ENCODE measurements around the gene ACP6. TPM values are rescaled to one million over a fixed set of nuclear protein-coding genes. Genes with fewer than 3 reads are reported as not detected.

The ACP6 gene
- total and polyA plus RNA-seq, 2 of the 13 experiments (the other 11 are each of a cell fraction or from before 2014, with no cell fraction given): 18.1 to 33.7 TPM

DNA sequence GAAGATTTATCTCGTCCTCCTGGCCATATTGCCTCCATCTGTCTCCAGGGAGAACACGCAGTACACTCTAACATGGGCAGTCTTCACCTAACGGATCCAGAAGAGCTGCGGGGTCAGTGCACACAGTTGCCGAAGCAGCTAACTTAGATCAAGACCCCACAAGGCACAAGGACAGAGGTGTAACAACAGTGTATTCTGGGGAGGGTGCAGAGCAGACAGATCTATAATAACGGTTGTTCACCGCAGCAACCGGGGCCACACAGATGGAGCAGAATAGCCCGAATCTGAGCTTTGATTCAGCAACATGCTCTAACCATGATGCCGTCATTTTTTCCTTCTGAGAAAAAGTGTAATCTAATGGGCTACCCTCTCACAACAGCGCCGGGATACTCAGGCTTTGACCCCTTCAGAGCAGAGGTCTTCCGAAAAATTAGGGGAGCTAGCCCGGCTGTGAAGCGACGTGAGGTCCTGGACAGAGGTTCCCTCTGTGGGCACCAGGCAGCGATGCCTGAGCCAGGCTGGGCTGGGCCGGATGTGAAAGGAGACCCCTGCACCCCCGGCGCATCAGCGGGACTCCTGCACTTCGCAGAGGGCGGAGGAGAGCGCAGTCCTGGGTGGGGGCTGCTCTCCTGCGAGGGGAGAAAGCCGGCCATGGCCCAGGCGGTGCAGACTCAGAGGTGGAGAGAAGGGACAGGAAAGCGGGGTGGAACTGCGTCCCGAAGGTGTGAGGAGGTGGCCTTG is 71.5 kb downstream of the ACP6 start (continued):
- TF ChIP-seq, protein P1, sequence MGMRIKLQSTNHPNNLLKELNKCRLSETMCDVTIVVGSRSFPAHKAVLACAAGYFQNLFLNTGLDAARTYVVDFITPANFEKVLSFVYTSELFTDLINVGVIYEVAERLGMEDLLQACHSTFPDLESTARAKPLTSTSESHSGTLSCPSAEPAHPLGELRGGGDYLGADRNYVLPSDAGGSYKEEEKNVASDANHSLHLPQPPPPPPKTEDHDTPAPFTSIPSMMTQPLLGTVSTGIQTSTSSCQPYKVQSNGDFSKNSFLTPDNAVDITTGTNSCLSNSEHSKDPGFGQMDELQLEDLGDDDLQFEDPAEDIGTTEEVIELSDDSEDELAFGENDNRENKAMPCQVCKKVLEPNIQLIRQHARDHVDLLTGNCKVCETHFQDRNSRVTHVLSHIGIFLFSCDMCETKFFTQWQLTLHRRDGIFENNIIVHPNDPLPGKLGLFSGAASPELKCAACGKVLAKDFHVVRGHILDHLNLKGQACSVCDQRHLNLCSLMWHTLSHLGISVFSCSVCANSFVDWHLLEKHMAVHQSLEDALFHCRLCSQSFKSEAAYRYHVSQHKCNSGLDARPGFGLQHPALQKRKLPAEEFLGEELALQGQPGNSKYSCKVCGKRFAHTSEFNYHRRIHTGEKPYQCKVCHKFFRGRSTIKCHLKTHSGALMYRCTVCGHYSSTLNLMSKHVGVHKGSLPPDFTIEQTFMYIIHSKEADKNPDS (CRISPR knock-in tag; IDR thresholded peaks at IDR 0.05): no peak
- TF ChIP-seq PHF20 (CRISPR knock-in tag; IDR thresholded peaks at IDR 0.05): 0 out of 2 replicates have a peak, but pooled peaks have one; percentile 2
- TF ChIP-seq AGO1 (IDR thresholded peaks at IDR 0.05; ENCODE audit: low read depth, low read length, poor library complexity, severe bottlenecking): peak; percentile 30
- no peak for TF ChIP-seq ZNF337 (CRISPR knock-in tag; IDR thresholded peaks at IDR 0.05; ENCODE audit: borderline replicate concordance, low read depth)
- no peak for TF ChIP-seq FOXP1 (IDR thresholded peaks at IDR 0.05)
- TF ChIP-seq FOXP1 (CRISPR knock-in tag; IDR thresholded peaks at IDR 0.05): no peak
- TF ChIP-seq HIVEP1 (CRISPR knock-in tag; IDR thresholded peaks at IDR 0.05): peak; percentile 24; the same call in 1 of the 2 replicates
- TF ChIP-seq SATB2 (CRISPR knock-in tag; IDR thresholded peaks at IDR 0.05): no peak
- TF ChIP-seq SAFB2 (CRISPR knock-in tag; IDR thresholded peaks at IDR 0.05; ENCODE audit: borderline replicate concordance, low read depth): no peak
- no peak for TF ChIP-seq HOXA3 (CRISPR knock-in tag; IDR thresholded peaks at IDR 0.05)
- 0 out of 2 replicates have a peak, but pooled peaks have one; percentile 14 for TF ChIP-seq ZNF619 (CRISPR knock-in tag; IDR thresholded peaks at IDR 0.05)
- no peak for TF ChIP-seq RNF219 (CRISPR knock-in tag; IDR thresholded peaks at IDR 0.05)
- no peak for TF ChIP-seq MLLT10 (CRISPR knock-in tag; IDR thresholded peaks at IDR 0.05)
- TF ChIP-seq ATAD3A (CRISPR knock-in tag; IDR thresholded peaks at IDR 0.05): no peak
- TF ChIP-seq, protein P2, sequence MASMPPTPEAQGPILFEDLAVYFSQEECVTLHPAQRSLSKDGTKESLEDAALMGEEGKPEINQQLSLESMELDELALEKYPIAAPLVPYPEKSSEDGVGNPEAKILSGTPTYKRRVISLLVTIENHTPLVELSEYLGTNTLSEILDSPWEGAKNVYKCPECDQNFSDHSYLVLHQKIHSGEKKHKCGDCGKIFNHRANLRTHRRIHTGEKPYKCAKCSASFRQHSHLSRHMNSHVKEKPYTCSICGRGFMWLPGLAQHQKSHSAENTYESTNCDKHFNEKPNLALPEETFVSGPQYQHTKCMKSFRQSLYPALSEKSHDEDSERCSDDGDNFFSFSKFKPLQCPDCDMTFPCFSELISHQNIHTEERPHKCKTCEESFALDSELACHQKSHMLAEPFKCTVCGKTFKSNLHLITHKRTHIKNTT (CRISPR knock-in tag; IDR thresholded peaks at IDR 0.05): no peak
- no peak for TF ChIP-seq ZNF724P (CRISPR knock-in tag; IDR thresholded peaks at IDR 0.05; ENCODE audit: borderline replicate concordance)
- no peak for TF ChIP-seq PRDM4 (CRISPR knock-in tag; IDR thresholded peaks at IDR 0.05; ENCODE audit: borderline replicate concordance)
- no peak for TF ChIP-seq RFXAP (CRISPR knock-in tag; IDR thresholded peaks at IDR 0.05; ENCODE audit: borderline replicate concordance)
- no peak for TF ChIP-seq ZNF33B (CRISPR knock-in tag; IDR thresholded peaks at IDR 0.05)
- no peak for TF ChIP-seq FOSL2 (CRISPR knock-in tag; IDR thresholded peaks at IDR 0.05)
- TF ChIP-seq MATR3 (CRISPR knock-in tag; IDR thresholded peaks at IDR 0.05): no peak
- no peak for TF ChIP-seq HHEX (CRISPR knock-in tag; IDR thresholded peaks at IDR 0.05)
- no peak for TF ChIP-seq EP300 (IDR thresholded peaks at IDR 0.05; ENCODE audit: low read depth in 2 of 2, low read length in 2 of 2)
- TF ChIP-seq EP300 (CRISPR knock-in tag; IDR thresholded peaks at IDR 0.05; ENCODE audit: borderline replicate concordance): no peak
